Stimulated activated memory B cell treated with anti-CD40 and anti-IgM and Interleukin-4, amounts not matched to agents 10 μg/mL and 1 μg/mL and 100 μg/mL, for 72 hours (primary cell): ENCODE data around the gene MBP.
A peak's percentile ranks its signal among the peaks of the same experiment; 100 is the strongest.

ENCODE experiments used
- ATAC-seq: fragments of 150-1000 bp; cut with Tn5 transposase; 2 replicates; pipeline ENCODE4 v1.10.0; 2021
- H3K27ac Mint-ChIP-seq: one replicate; pipeline ENCODE4 v1.8.0; 2022; ENCODE audit warnings: mild to moderate bottlenecking, mixed read lengths
- H3K27me3 Mint-ChIP-seq: one replicate; pipeline ENCODE4 v1.8.0; 2022; ENCODE audit warnings: mixed read lengths
- H3K36me3 Mint-ChIP-seq: one replicate; pipeline ENCODE4 v1.8.0; 2022; ENCODE audit warnings: mixed read lengths
- H3K4me1 Mint-ChIP-seq: one replicate; pipeline ENCODE4 v1.8.0; 2022; ENCODE audit warnings: mixed read lengths
- H3K4me3 Mint-ChIP-seq: one replicate; pipeline ENCODE4 v1.8.0; 2022; ENCODE audit warnings: mild to moderate bottlenecking, moderate library complexity, mixed read lengths
- H3K9me3 Mint-ChIP-seq: one replicate; pipeline ENCODE4 v1.8.0; 2022; ENCODE audit warnings: mixed read lengths

MBP gene

DNA sequence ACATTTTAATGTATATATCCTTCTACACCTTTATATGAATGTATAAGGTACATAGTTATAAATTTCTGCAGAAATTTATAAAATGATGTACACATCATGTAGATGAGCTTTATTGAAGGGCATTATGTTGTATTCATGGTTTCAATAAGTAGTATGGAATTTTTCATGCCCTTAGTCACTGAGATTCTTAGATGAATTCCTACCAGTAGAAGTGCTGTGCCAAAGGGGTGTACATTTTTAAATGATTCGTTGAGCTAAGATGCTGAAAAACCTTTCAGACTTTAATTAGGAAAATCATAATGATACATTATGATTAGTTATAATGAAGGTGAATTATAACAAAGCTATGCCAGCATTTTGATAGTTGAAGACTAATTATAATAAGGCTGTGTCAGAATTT, 195.0 kb downstream of the MBP start:
- Mint-ChIP-seq H3K27ac (peak overlapping the region; percentile 64), H3K4me3 (no peak overlapping the region), H3K27me3 (no peaks in the 10 kb centered on the region), H3K9me3 (no peaks in the 10 kb centered on the region), H3K4me1 (peaks cover 14% of the 10 kb centered on the region), H3K36me3 (peaks cover 44% of the 10 kb centered on the region)
- ATAC-seq: no peak

DNA sequence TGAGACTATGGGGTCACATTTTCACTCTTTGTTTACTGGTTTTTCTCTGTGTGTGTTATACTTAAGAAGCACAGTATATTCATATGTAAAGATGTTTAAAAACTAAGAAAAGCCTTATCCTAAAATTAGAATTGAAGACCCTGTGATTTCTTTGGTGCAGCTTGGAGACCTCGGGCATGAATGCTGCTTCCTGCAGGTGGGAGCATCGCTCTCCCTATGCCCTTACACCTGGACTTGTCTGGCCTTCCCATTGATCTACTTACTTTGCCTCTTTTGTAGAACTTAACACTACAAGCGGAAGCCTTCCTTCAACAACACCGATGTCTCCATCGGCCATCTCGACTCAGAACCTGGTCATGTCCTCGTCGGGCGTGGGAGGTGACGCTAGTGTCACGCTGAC, 195.7 kb downstream of the MBP start:
- Mint-ChIP-seq H3K9me3 (no peaks in the 10 kb centered on the region), H3K27ac (no peak overlapping the region), H3K36me3 (peaks cover 51% of the 10 kb centered on the region), H3K4me3 (no peak overlapping the region), H3K4me1 (peaks cover 22% of the 10 kb centered on the region), H3K27me3 (no peaks in the 10 kb centered on the region)
- ATAC-seq: no peak

DNA sequence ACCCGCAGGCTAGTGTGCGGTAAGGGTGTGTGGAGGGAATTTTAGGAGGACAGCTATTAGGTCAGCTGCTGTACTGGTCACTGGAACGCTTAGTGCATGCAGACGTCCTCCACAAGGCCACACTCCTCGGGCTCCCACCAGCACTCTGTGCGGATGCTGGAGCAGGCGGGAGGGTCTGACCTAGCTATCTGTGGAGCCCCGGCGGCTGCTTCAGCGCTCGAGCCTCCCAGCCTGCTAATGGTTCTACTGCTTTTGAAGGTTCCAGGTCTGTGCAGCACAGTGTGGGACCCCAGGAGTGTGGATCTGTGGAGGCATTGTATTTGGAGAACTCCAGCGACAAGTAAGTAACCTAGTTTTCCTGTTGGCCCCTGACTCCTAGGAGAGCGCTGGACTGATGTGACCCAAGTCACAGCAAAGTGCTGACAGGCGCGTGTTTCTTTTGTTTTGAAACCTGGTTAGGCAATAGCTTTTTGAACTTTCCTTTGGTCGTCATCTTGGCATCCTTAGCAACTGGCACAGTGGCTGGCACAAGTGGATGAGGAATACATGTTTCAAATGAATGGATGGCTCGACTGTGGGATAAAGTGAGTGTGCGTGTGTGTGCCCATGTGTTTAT, 196.8 kb downstream of the MBP start:
- Mint-ChIP-seq H3K4me1 (peaks cover 23% of the 10 kb centered on the region), H3K27ac (no peak overlapping the region), H3K36me3 (peaks cover 54% of the 10 kb centered on the region)

DNA sequence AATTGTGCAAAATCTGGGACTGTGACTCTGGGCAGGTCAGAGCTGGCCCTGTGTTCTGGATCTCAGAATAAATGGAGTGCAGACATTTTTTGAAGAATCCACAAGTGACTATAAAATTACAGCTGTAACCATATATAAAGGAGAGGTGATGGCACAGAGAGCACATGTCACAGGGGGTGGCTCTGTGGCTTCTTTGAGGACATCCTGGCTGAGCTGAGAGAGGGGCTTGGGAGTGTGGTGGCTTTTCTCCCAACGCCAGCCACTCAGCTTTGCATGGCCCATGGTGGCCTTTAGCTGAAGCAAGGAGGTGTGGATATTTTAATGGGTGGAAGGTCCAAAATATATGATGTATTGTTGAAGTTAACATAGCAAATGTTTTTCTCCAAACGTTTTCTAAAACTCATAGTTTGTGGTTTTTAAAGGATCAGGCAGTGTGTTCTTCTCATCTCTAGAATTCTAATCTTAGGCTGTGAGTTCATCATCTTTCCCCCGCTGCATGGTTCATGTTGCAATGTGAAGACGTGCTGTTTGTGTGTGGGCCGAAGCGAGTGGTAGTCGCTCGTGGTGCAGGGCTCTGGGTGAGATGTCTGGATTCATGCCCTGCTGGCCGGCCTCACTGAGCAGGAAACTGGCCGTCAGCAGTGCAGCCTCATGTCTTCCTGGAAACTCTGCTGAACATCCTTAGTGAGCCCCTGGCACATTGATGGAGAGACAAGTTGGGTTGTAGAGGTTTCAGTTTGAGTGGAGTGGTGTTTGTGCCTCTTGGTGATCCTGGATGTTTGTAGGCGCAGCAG, 200.4 kb downstream of the MBP start:
- H3K36me3 Mint-ChIP-seq: peaks cover 55% of the 10 kb centered on the region
- H3K27ac Mint-ChIP-seq: peak overlapping the region; percentile 57
- ATAC-seq: no peak
- H3K4me3 Mint-ChIP-seq: peak overlapping the region; percentile 13
- H3K27me3 Mint-ChIP-seq: no peaks in the 10 kb centered on the region
- no peaks in the 10 kb centered on the region for H3K9me3 Mint-ChIP-seq
- H3K4me1 Mint-ChIP-seq: peaks cover 15% of the 10 kb centered on the region

More for the DNA sequence above, 196.8 kb downstream of the MBP start:
- Mint-ChIP-seq H3K27me3 (no peaks in the 10 kb centered on the region), H3K4me3 (no peak overlapping the region), H3K9me3 (no peaks in the 10 kb centered on the region)
- no peak for ATAC-seq

DNA sequence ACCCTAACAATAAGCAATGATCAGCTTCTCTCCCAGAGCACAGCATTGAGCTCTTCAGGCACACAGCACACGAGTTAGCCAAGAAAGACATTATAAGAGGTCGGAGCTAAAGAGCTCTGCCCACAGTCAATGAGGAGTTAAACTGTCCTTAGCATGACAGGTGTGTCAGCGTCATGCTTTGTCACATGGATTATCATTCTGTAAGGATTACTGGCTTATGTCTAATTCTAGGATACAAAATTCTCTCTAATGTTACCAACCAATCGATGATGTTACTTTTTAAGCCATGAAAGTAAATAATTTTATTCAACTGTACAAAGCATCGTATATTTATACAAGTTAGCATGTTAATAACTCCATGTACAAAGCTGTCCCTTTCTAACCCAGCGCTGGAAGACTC, 201.4 kb downstream of the MBP start:
- Mint-ChIP-seq H3K27me3 (no peaks in the 10 kb centered on the region), H3K27ac (no peak overlapping the region), H3K4me3 (no peak overlapping the region), H3K36me3 (peaks cover 54% of the 10 kb centered on the region), H3K4me1 (peaks cover 20% of the 10 kb centered on the region), H3K9me3 (no peaks in the 10 kb centered on the region)
- ATAC-seq: no peak
